Peyer's patch (tissue), 4 donors: Measurements from ENCODE around the gene SHOX. TPM values are rescaled to one million over a fixed set of nuclear protein-coding genes. Genes with fewer than 3 reads are reported as not detected.

ENCODE experiments used
- DNase-seq, 3 donors: peaks; one replicate each; pipeline ENCODE4 v3.0.0-alpha.2; 2017 to 2019
- H3K27ac ChIP-seq, 4 donors: fragments of 200-600 bp; sonication (generic); one replicate each; pipeline ENCODE4 v1.5.1; 2016 to 2019
- H3K27me3 ChIP-seq, 2 donors: fragments of 200-600 bp; sonication (generic); one replicate each; pipeline ENCODE4 v1.5.1; 2019
- H3K36me3 ChIP-seq, 3 donors: fragments of 200-600 bp; sonication (generic); one replicate each; pipeline ENCODE4 v1.5.1; 2016 to 2019
- H3K4me1 ChIP-seq, 4 donors: fragments of 200-600 bp; sonication (generic); one replicate each; pipeline ENCODE4 v1.5.1; 2016 to 2019
- H3K4me3 ChIP-seq, 4 donors: fragments of 200-600 bp; sonication (generic); 1 replicate in 3 of 4; 2 replicates in 1 of 4; pipeline ENCODE4 v1.5.1; 2016 to 2019; ENCODE audit warnings: mild to moderate bottlenecking in 1 of 4
- H3K9me3 ChIP-seq, 4 donors: fragments of 200-600 bp; sonication (generic); one replicate each; pipeline ENCODE4 v1.5.1; 2016 to 2019; ENCODE audit warnings: mild to moderate bottlenecking in 1 of 4
- CTCF ChIP-seq, 6 experiments: fragments of 450-650 bp in 4 of 6; fragments of 200-600 bp in 2 of 6; sonication (generic) in 1 of 6; IDR thresholded peaks; one replicate each; pipeline ENCODE4 v1.5.1; 2017 to 2019; ENCODE audit warnings: antibody characterized with exemption in 6 of 6, mild to moderate bottlenecking in 3 of 6, moderate library complexity in 1 of 6
- POLR2A ChIP-seq, 2 donors: fragments of 450-650 bp; IDR thresholded peaks; one replicate each; pipeline ENCODE4 v1.5.1; 2017; ENCODE audit warnings: antibody characterized with exemption in 2 of 2, mild to moderate bottlenecking in 2 of 2, moderate library complexity in 2 of 2
- total RNA-seq, 4 donors: library from RNA; depleted of rRNA; stranded (reverse); fragments of >200 nt; gene quantifications; one replicate each; pipeline ENCODE4 v1.1.0, GENCODE V29; 2016

Gene SHOX
- total RNA-seq, 4 donors from 2014 or later = not detected

- H3K36me3 ChIP-seq = no peaks in the 10 kb centered on the region
- no peak for DNase-seq
- TF ChIP-seq CTCF (IDR thresholded peaks at IDR 0.05) (no peak), POLR2A (IDR thresholded peaks at IDR 0.05) (no peak)
- H3K27me3 ChIP-seq = no peaks in the 10 kb centered on the region
- H3K4me3 ChIP-seq = no peak overlapping the region
- no peak overlapping the region for H3K27ac ChIP-seq
- no peaks in the 10 kb centered on the region for H3K4me1 ChIP-seq
- peaks cover 0 to 9% (median 3%) of the 10 kb centered on the region in 4 donors for H3K9me3 ChIP-seq
These were observed 73.3 kb downstream of the SHOX start for GRCh38 chrX:703866-704265.

Other genes starting within 250 kb of the SHOX start
- gene PPP2R3B, start 243.9 kb upstream of the SHOX start, total RNA-seq = 10 to 100 TPM in 2 of 4 donors, 1 to 10 TPM in 2; 4.0 to 65.2 (median 13.1) TPM